ENCODE results near the gene ADAP2. TPM values are rescaled to one million over a fixed set of nuclear protein-coding genes. Genes with fewer than 3 reads are reported as not detected.

ADAP2 gene
- total RNA-seq, 1 experiment from 2014 or later, result 2.2 TPM

- no peaks in the 10 kb centered on the region for H3K27me3 Mint-ChIP-seq (ENCODE audit: insufficient read depth, unreplicated experiment)
- no peak for TF ChIP-seq CTCF (IDR thresholded peaks at IDR 0.05; ENCODE audit: unreplicated experiment)
- CTCF ChIA-PET, result interaction anchor here (0.6 to 1.9 kb wide), 4 partner anchors 37 to 208 kb away, joined by 4 to 11 read pairs (median 4); no protein-coding TSS in a partner anchor
- H3K27ac Mint-ChIP-seq (ENCODE audit: low read depth, unreplicated experiment), result peak overlapping the region; percentile 98
- peaks cover 16% of the 10 kb centered on the region for H3K4me1 Mint-ChIP-seq (ENCODE audit: insufficient read depth, unreplicated experiment)
- intact Hi-C loops (cut with micrococcal nuclease), result loop anchor here (2.0 kb wide), 1 partner anchor 102 kb away; the partner anchor contains the start of gene TEFM
- no peaks in the 10 kb centered on the region for H3K9me3 Mint-ChIP-seq (ENCODE audit: unreplicated experiment)
- peak overlapping the region; percentile 89 for H3K4me3 Mint-ChIP-seq (ENCODE audit: unreplicated experiment)
- DNase-seq (ENCODE audit: unreplicated experiment), result peak; percentile 61
- H3K36me3 Mint-ChIP-seq (ENCODE audit: insufficient read depth, unreplicated experiment), result peaks cover 32% of the 10 kb centered on the region
- no TSS peak for BruUV-seq (replicated peaks)
- POLR2A ChIA-PET, result interaction anchor here (0.6 to 5.8 kb wide), 31 partner anchors 8 to 334 kb away, joined by 3 to 108 read pairs (median 3); partner anchors contain the start of genes CRLF3, NF1, RNF135 and TEFM
Measured at GRCh38 chr17:31008374-31009041, 86.8 kb downstream of the ADAP2 start.

Other genes with a start within 250 kb of the ADAP2 start
- 14.7 and 15.0 TPM in 2 replicates for gene CRLF3, start 97.3 kb upstream of the ADAP2 start, total RNA-seq (2022)
- 2.8 and 3.6 TPM in 2 replicates for gene ATAD5, start 90.0 kb upstream of the ADAP2 start, total RNA-seq (2022)
- gene TEFM, start 15.7 kb upstream of the ADAP2 start, total RNA-seq (2022), result 10.7 and 13.8 TPM in 2 replicates
- gene RNF135, start 49.1 kb downstream of the ADAP2 start, total RNA-seq (2022), result 20.1 and 31.0 TPM in 2 replicates
- gene NF1, start 173.0 kb downstream of the ADAP2 start, total RNA-seq (2022), result 58.5 and 60.2 TPM in 2 replicates

All from MCF 10A (cell line).